SK-N-SH treated with all-trans-retinoic acid at 6 μM for 48 hours (cell line): Measurements from ENCODE around the gene KPRP.

Experiments
- PATZ1 ChIP-seq: fragments of 250-450 bp; sonication (Bioruptor Pico); IDR thresholded peaks from 2 replicates; pipeline ENCODE4 v1.8.0; 2020; ENCODE audit warnings: mild to moderate bottlenecking, moderate library complexity, borderline replicate concordance
- ZFP3 ChIP-seq: fragments of 250-450 bp; sonication (Bioruptor Pico); IDR thresholded peaks from 2 replicates; pipeline ENCODE4 v1.5.0; 2020; ENCODE audit warnings: mild to moderate bottlenecking, moderate library complexity

GRCh38 chr1:152743371-152744145, 14.3 kb upstream of the KPRP start:
- TF ChIP-seq PATZ1 (no peak), ZFP3 (CRISPR knock-in tag) (no peak)
